Daoy (cell line): Measurements from ENCODE around the gene SLC6A8. TPM values are rescaled to one million over a fixed set of nuclear protein-coding genes. Genes with fewer than 3 reads are reported as not detected.

Experiments
- total RNA-seq: library from RNA; depleted of rRNA; stranded (reverse); fragments of >200 nt; shearing (Covaris generic); gene quantifications from 2 replicates; pipeline ENCODE4 v1.2.3, GENCODE V29; 2014; rRNA removed

Gene SLC6A8
- total RNA-seq, 1 experiment from 2014 or later, result 7.5 TPM

Other genes with a start within 250 kb of the SLC6A8 start
- 1.3 TPM in 1 of 2 replicates, not detected in the other for gene TREX2, start 241.9 kb upstream of the SLC6A8 start, total RNA-seq
- gene HAUS7, start 217.3 kb upstream of the SLC6A8 start, total RNA-seq, result 35.7 and 58.0 TPM in 2 replicates
- 3.7 and 5.7 TPM in 2 replicates for gene BGN, start 192.9 kb upstream of the SLC6A8 start, total RNA-seq
- not detected in 2 replicates for gene ATP2B3, start 170.3 kb upstream of the SLC6A8 start, total RNA-seq
- 37.3 and 41.5 TPM in 2 replicates for gene CCNQ, start 88.8 kb upstream of the SLC6A8 start, total RNA-seq
- gene DUSP9, start 40.7 kb upstream of the SLC6A8 start, total RNA-seq, result 10.2 and 16.4 TPM in 2 replicates
- not detected in 2 replicates for gene PNCK, start 14.1 kb upstream of the SLC6A8 start, total RNA-seq
- gene BCAP31, start 36.5 kb downstream of the SLC6A8 start, total RNA-seq, result 146 and 203 TPM in 2 replicates
- 4.8 and 5.0 TPM in 2 replicates for gene ABCD1, start 36.9 kb downstream of the SLC6A8 start, total RNA-seq
- gene PLXNB3, start 76.3 kb downstream of the SLC6A8 start, total RNA-seq, result 0.97 and 1.0 TPM in 2 replicates
- gene SRPK3, start 93.1 kb downstream of the SLC6A8 start, total RNA-seq, result 0.11 and 0.54 TPM in 2 replicates
- gene IDH3G, start 106.4 kb downstream of the SLC6A8 start, total RNA-seq, result 36.9 and 41.0 TPM in 2 replicates
- 81.8 and 107 TPM in 2 replicates for gene SSR4, start 106.7 kb downstream of the SLC6A8 start, total RNA-seq
- gene PDZD4, start 142.6 kb downstream of the SLC6A8 start, total RNA-seq, result 5.7 and 7.5 TPM in 2 replicates
- 7.4 and 8.3 TPM in 2 replicates for gene L1CAM, start 198.2 kb downstream of the SLC6A8 start, total RNA-seq
- gene AVPR2, start 216.7 kb downstream of the SLC6A8 start, total RNA-seq, result 1.1 TPM in 1 of 2 replicates, not detected in the other
- 2.2 and 2.6 TPM in 2 replicates for gene ARHGAP4, start 238.3 kb downstream of the SLC6A8 start, total RNA-seq
- 85.9 and 128 TPM in 2 replicates for gene NAA10, start 247.1 kb downstream of the SLC6A8 start, total RNA-seq